GM19455 (cell line): Measurements from ENCODE around the gene SLC15A3.

ENCODE experiments used
- ATAC-seq: cut with Tn5 transposase; IDR thresholded peaks from one replicate; pipeline ENCODE4 v1.9.1; 2021; ENCODE audit not compliant: unreplicated experiment

SLC15A3 gene

DNA sequence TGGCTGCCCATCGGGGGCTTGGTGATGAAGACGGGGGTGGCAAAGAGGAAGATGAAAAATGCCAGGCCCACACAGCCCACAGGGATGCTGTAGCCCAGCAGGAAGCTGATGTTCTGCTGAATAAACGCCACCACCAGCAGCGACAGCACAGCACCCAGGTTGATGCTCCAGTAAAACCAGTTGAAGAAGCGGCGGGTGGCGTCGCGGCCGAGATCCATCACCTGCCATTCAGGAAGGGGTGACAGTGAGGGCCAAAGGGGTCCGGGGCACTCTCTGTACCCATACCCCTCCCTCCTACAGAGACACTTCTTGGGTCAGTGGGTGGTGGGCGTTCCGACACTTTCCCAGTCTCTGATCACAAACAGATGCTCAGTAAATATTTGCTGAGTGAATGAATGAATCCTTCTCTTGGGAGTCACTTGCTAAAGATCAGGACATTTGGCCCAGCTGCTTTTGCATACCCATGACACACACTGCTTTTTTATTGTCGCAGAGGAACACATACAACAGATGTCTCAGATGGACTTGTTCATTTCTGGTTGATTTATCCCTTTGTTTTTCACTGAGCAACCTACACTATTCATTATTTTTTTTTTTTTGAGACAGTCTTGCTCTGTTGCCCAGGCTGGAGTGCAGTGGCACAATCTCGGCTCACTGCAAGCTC, 5.2 kb downstream of the SLC15A3 start:
- no peak for ATAC-seq

- ATAC-seq: no peak
These were observed 6.7 kb downstream of the SLC15A3 start for GRCh38 chr11:60945295-60945667.

DNA sequence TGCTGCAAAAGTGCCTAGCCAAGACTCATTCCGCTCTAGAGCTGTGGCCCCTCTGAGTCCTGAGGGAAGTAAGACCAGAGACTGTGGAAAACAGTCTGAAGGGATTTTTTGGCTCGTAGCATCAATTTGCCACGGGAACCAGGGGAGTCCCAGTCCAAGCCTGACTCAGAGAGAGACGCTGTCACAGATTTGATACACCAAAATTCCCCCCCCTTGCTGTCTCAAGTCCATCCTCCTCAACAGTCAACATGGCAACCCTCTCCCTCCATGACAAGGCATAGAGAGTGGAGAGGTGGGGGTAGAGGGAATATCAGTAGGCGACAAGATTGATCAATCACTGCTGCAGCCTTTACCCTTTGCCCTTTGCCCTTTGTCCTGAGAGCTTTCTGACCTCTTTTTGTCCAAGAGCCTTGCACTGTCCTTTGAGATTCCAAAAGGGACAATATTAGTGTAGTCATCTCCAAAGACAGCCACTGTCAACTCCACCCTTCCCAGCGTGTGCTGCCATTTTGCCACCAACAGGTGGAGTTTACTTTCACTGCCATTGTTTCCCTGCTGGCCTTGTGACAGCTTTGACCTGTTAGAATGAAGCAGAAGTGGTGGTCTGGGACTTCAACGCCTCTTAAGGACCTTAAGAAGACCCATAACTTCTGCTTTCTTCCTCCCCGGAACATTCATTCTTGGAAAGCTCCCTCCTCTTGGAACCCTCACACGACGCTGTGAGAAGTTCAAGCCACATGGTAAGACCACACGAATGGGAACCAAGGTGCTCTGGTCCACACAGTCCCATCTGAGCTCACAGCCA, 7.3 kb downstream of the SLC15A3 start:
- no peak for ATAC-seq

DNA sequence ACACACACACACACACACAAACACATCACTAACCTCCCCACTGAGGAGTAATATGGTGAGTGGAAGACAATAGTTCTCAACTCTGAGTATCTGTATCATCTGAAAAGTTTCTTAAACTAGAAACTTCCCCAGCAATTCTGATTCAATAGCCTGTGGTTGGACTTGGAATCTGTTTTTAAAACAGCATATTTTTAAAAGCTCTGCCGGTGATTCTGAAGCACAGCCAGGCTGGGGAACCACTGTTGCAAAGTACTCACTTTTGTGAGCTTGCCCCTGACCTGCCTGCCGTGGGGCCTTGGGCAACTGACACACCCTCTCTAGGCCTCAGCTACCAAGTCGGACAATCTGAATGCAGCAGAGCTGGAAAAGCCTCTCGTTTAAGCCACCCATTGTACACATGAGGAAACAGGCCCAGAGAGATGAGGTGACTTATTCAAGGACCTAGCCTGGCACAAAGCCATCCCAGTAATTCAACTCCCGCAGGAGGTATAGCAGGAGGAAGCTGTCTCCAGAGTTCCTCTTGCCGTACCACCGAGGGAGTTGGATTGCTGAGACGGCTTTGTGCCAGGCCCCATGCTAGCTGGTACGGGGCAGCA, 8.9 kb downstream of the SLC15A3 start:
- ATAC-seq: no peak

DNA sequence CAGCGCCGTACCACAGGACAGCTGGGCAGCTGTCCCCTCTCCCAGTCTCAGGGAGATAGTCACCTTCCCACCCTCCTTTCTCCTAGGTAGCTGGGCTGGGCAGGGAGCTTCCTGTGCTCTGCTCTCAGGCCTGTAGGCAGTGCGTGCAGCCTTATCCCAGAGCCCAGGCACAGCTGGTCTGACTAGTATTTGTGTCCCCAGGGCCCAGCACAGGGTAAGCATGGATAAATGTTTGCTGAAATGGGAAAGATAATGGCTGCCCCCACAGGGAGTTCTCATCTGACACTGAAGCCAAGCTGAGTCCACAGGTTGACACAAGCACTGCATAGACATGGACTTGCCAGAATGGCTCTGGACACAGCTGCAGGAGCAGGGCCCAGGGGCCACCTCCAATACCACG, 9.8 kb downstream of the SLC15A3 start:
- no peak for ATAC-seq

DNA sequence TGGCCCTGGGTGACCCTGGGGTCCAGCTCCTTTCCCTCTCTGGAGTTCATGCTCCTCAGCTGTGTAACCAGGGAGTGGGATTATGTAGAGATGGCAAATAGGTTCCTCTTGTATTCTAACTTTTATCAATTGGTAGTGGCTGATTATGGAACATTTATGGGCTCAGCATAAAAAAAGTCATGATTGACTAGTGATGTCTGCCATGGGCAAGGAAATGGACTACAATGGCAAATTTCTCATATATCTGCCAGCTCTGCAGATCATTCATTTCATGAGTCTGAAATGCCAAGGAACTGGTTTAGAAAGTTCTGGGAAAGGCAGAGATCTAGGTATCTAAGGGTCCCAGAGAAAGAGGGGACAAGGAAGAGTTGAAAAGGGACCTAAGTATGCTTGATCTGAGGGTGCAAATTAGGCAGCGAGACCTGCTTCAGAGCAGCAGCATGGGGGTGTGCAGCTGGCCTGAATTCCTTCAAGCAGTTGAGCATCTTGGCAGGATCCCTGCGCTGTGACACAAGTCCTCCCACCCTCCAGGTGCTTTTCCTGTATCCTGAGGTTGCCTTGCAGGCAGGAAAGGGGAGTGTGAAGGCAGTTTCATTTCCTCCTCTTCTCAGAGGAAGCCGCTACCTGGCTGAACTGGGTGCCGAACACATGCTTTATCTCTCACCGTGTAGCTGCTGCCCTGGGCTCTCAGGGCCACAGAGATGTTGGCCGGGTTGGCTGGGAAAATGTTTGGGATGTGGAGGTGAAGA, 10.4 kb downstream of the SLC15A3 start:
- ATAC-seq: no peak

DNA sequence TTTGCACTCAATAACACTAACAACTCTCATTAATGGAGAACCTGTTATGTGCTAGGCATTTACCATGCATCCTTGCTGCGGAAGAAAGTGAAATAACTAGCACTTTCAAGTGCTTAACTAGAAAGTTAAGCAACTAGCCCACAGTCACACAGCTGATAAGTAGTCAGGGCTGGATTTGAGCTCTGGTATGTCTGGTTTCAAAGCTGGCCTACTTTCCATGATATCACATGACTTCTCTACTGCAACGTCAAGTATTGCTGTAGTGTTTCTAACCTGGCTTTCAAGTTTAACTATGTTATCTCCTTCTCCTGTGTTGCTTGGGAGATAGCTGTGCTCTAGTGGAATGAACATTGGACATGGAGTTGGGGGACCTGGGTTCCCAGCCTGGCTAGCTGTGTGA, 12.1 kb downstream of the SLC15A3 start:
- no peak for ATAC-seq

GRCh38 chr11:60939301-60939700, 12.7 kb downstream of the SLC15A3 start:
- ATAC-seq: no peak

- no peak for ATAC-seq
These were observed 13.5 kb downstream of the SLC15A3 start for GRCh38 chr11:60938500-60938899.

DNA sequence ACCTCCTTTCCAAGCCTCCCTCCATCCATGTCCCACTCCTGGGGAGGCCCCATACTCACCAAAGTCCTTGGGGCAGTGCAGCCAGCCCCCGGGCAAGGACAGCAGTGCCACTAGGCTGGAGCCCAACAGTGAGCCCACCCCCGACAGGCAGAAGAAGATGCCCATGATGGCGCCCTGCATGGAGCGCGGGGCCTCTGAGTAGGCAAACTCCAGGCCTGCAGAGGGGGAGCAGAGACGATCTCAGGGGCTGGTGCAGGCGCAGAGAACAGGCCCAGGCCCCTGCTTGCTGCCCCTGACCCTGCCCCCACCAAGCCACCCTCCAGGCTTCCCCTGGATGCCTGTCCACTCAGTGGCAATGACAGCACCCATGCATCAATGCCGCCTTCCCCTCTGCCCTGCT, 14.2 kb downstream of the SLC15A3 start:
- ATAC-seq: no peak

DNA sequence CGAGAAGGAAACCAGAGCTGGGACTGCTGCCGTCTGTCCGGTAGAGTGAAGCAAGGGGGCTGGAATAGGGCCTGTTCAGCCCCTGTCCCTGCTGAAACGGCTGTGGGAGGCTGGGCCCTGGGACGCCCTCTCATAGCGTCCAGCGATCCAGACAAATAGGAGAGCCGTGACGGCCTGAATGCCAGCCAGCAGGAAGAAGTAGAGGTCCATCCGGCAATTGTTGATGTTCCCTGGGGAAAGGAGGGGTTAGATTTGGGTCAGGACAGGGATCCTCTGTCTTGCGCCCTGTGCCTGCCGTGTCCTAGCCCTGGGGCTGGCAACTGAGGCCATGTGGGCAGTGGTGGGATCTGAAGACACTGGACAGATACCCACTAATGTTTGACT, 14.8 kb downstream of the SLC15A3 start:
- ATAC-seq: no peak

DNA sequence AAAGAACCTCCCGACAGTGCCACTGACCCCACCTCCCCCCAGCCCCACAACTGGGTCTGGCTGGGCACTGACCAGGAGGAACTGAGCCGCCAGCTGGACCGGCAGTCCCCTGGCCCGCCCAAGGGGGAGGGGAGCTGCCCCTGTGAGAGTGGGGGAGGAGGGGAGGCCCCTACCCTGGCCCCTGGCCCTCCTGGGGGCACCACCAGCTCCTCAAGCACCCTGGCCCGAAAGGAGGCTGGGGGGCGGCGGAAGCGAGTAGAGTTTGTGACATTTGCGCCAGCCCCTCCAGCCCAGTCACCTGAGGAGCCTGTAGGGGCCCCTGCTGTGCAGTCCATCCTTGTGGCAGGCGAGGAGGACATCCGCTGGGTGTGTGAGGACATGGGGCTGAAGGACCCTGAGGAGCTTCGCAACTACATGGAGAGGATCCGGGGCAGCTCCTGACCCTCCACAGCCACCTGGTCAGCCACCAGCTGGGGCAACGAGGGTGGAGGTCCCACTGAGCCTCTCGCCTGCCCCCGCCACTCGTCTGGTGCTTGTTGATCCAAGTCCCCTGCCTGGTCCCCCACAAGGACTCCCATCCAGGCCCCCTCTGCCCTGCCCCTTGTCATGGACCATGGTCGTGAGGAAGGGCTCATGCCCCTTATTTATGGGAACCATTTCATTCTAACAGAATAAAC, 15.4 kb downstream of the SLC15A3 start:
- no peak for ATAC-seq

DNA sequence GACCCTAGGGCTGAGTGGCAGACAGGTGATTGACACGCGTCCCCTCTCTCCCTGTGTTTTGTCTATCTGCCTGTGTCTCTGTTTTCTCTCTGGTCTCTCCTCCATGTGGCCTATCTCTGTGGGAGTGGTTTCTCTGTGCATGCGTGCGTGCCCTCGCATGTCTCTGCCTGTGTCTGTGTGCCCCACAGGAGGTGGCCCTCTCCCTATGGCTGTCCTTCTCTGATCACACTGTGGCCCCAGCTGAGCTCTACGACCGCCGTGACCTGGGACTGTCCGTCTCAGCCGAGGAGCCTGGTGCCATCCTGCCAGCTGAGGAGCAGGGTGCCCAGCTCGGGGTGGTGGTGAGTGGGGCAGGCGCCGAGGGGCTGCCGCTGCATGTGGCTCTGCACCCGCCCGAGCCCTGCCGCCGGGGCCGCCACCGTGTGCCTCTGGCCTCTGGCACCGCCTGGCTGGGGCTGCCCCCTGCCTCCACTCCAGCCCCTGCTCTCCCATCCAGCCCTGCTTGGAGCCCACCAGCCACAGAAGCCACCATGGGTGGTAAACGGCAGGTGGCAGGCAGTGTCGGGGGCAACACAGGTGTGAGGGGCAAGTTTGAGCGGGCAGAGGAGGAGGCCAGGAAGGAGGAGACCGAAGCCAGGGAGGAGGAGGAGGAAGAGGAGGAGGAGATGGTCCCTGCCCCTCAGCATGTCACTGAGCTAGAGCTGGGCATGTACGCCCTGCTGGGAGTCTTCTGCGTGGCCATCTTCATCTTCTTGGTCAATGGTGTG, 16.1 kb downstream of the SLC15A3 start:
- no peak for ATAC-seq

- no peak for ATAC-seq
These were observed 17.0 kb downstream of the SLC15A3 start for GRCh38 chr11:60934790-60935605.

GRCh38 chr11:60934124-60934789, 17.7 kb downstream of the SLC15A3 start:
- no peak for ATAC-seq

GRCh38 chr11:60933416-60934123, 18.4 kb downstream of the SLC15A3 start:
- no peak for ATAC-seq

- no peak for ATAC-seq
These were observed 19.2 kb downstream of the SLC15A3 start for GRCh38 chr11:60932605-60933356.

- ATAC-seq: no peak
These were observed 20.1 kb downstream of the SLC15A3 start for GRCh38 chr11:60931917-60932316.
